GM19035 (cell line): ENCODE data around the gene CHD2.

ENCODE experiments used
- ATAC-seq: cut with Tn5 transposase; IDR thresholded peaks from one replicate; pipeline ENCODE4 v1.9.1; 2021; ENCODE audit not compliant: unreplicated experiment

CHD2 gene

GRCh38 chr15:93044301-93045190, 144.4 kb downstream of the CHD2 start:
- no peak for ATAC-seq

- no peak for ATAC-seq
These were observed 145.2 kb downstream of the CHD2 start for GRCh38 chr15:93045191-93045785.

- no peak for ATAC-seq
These were observed 146.0 kb downstream of the CHD2 start for GRCh38 chr15:93046120-93046519.

- ATAC-seq, result no peak
These were observed 146.6 kb downstream of the CHD2 start for GRCh38 chr15:93046721-93047120.

- ATAC-seq, result no peak
These were observed 147.7 kb downstream of the CHD2 start for GRCh38 chr15:93047621-93048425.

- ATAC-seq, result no peak
These were observed 148.2 kb downstream of the CHD2 start for GRCh38 chr15:93048426-93048721.

- no peak for ATAC-seq
These were observed 148.6 kb downstream of the CHD2 start for GRCh38 chr15:93048759-93049161.

GRCh38 chr15:93049233-93049632, 149.1 kb downstream of the CHD2 start:
- no peak for ATAC-seq

- no peak for ATAC-seq
These were observed 149.9 kb downstream of the CHD2 start for GRCh38 chr15:93049914-93050578.

- no peak for ATAC-seq
These were observed 150.5 kb downstream of the CHD2 start for GRCh38 chr15:93050648-93051047.

- no peak for ATAC-seq
These were observed 151.3 kb downstream of the CHD2 start for GRCh38 chr15:93051236-93052089.

- ATAC-seq, result no peak
These were observed 152.2 kb downstream of the CHD2 start for GRCh38 chr15:93052090-93052879.

- ATAC-seq, result no peak
These were observed 155.1 kb downstream of the CHD2 start for GRCh38 chr15:93055211-93055610.

- no peak for ATAC-seq
These were observed 156.7 kb downstream of the CHD2 start for GRCh38 chr15:93056836-93057235.

- no peak for ATAC-seq
These were observed 157.5 kb downstream of the CHD2 start for GRCh38 chr15:93057618-93058017.

GRCh38 chr15:93058128-93058527, 158.0 kb downstream of the CHD2 start:
- ATAC-seq, result no peak

GRCh38 chr15:93058904-93059427, 158.8 kb downstream of the CHD2 start:
- no peak for ATAC-seq

- no peak for ATAC-seq
These were observed 159.3 kb downstream of the CHD2 start for GRCh38 chr15:93059442-93059841.
